ENCODE results near the gene PARVG.

The PARVG gene

GRCh38 chr22:44157916-44158618 lies 22.7 kb upstream of the PARVG start:
- Histone ChIP-seq H3K9me3 (ENCODE audit: control insufficient read depth, insufficient read depth, low read length) (no peaks in the 10 kb centered on the region), H3K9me2 (replicated peaks; ENCODE audit: control insufficient read depth, low read length) (no peaks in the 10 kb centered on the region), H3K27me3 (ENCODE audit: control insufficient read depth, low read length) (no peaks in the 10 kb centered on the region), H3K4me1 (ENCODE audit: control insufficient read depth, low read length) (no peaks in the 10 kb centered on the region), H3K79me2 (ENCODE audit: control insufficient read depth, low read length) (no peaks in the 10 kb centered on the region), H3K4me3 (ENCODE audit: low read length) (no peak overlapping the region), H4K20me1 (ENCODE audit: control insufficient read depth, insufficient read depth, low read depth, low read length) (no peaks in the 10 kb centered on the region), H3K4me2 (ENCODE audit: low read length) (no peak overlapping the region), H3F3A (ENCODE audit: control insufficient read depth, insufficient read depth) (no peaks in the 10 kb centered on the region), H3K36me3 (ENCODE audit: control insufficient read depth, low read length) (no peaks in the 10 kb centered on the region), H3K27ac (ENCODE audit: low read depth, low read length) (no peak overlapping the region)
- no peak for TF ChIP-seq CTCF (IDR thresholded peaks at IDR 0.05; ENCODE audit: low read depth, low read length, poor library complexity, severe bottlenecking)
- TF ChIP-seq EZH2phosphoT487 (IDR thresholded peaks at IDR 0.05; ENCODE audit: borderline replicate concordance, low read length) = no peak

- Histone ChIP-seq H3K9me2 (replicated peaks; ENCODE audit: control insufficient read depth, low read length) (no peaks in the 10 kb centered on the region), H4K20me1 (ENCODE audit: control insufficient read depth, insufficient read depth, low read depth, low read length) (no peaks in the 10 kb centered on the region), H3K4me1 (ENCODE audit: control insufficient read depth, low read length) (no peaks in the 10 kb centered on the region), H3K9me3 (ENCODE audit: control insufficient read depth, insufficient read depth, low read length) (no peaks in the 10 kb centered on the region), H3K4me2 (ENCODE audit: low read length) (no peak overlapping the region), H3F3A (ENCODE audit: control insufficient read depth, insufficient read depth) (no peaks in the 10 kb centered on the region), H3K36me3 (ENCODE audit: control insufficient read depth, low read length) (no peaks in the 10 kb centered on the region), H3K4me3 (ENCODE audit: low read length) (no peak overlapping the region), H3K27me3 (ENCODE audit: control insufficient read depth, low read length) (no peaks in the 10 kb centered on the region), H3K79me2 (ENCODE audit: control insufficient read depth, low read length) (no peaks in the 10 kb centered on the region), H3K27ac (ENCODE audit: low read depth, low read length) (no peak overlapping the region)
- TF ChIP-seq EZH2phosphoT487 (IDR thresholded peaks at IDR 0.05; ENCODE audit: borderline replicate concordance, low read length) (no peak), CTCF (IDR thresholded peaks at IDR 0.05; ENCODE audit: low read depth, low read length, poor library complexity, severe bottlenecking) (no peak)
Measured at GRCh38 chr22:44158816-44159215, 21.9 kb upstream of the PARVG start.

GRCh38 chr22:44159221-44159620 lies 21.5 kb upstream of the PARVG start:
- H3K4me2 ChIP-seq (ENCODE audit: low read length) = no peak overlapping the region
- no peaks in the 10 kb centered on the region for H3K4me1 ChIP-seq (ENCODE audit: control insufficient read depth, low read length)
- no peaks in the 10 kb centered on the region for H3K9me3 ChIP-seq (ENCODE audit: control insufficient read depth, insufficient read depth, low read length)
- H3K36me3 ChIP-seq (ENCODE audit: control insufficient read depth, low read length) = no peaks in the 10 kb centered on the region
- no peak overlapping the region for H3K4me3 ChIP-seq (ENCODE audit: low read length)
- no peaks in the 10 kb centered on the region for H4K20me1 ChIP-seq (ENCODE audit: control insufficient read depth, insufficient read depth, low read depth, low read length)
- TF ChIP-seq CTCF (IDR thresholded peaks at IDR 0.05; ENCODE audit: low read depth, low read length, poor library complexity, severe bottlenecking) (no peak), EZH2phosphoT487 (IDR thresholded peaks at IDR 0.05; ENCODE audit: borderline replicate concordance, low read length) (no peak)
- no peak overlapping the region for H3K27ac ChIP-seq (ENCODE audit: low read depth, low read length)
- H3K27me3 ChIP-seq (ENCODE audit: control insufficient read depth, low read length) = no peaks in the 10 kb centered on the region
- no peaks in the 10 kb centered on the region for H3K9me2 ChIP-seq (replicated peaks; ENCODE audit: control insufficient read depth, low read length)
- H3F3A ChIP-seq (ENCODE audit: control insufficient read depth, insufficient read depth) = no peaks in the 10 kb centered on the region
- no peaks in the 10 kb centered on the region for H3K79me2 ChIP-seq (ENCODE audit: control insufficient read depth, low read length)
